HepG2 (cell line): ENCODE data around the gene INSR. TPM values are rescaled to one million over a fixed set of nuclear protein-coding genes. Genes with fewer than 3 reads are reported as not detected.

ENCODE experiments used
- AGO2 ChIP-seq: fragments of 200-400 bp; formaldehyde crosslinking; optimal IDR thresholded peaks from 2 replicates; pipeline ENCODE3; 2017; ENCODE audit warnings: mild to moderate bottlenecking, low read depth, low read length, moderate library complexity
- EEA1 ChIP-seq: sonication (generic); formaldehyde crosslinking; IDR thresholded peaks from 2 replicates; pipeline ENCODE4 v1.5.1; 2020; ENCODE audit warnings: mild to moderate bottlenecking, missing genetic modification reagents, borderline replicate concordance
- FOSL1 ChIP-seq: sonication (generic); formaldehyde crosslinking; IDR thresholded peaks from 2 replicates; pipeline ENCODE4 v1.9.0; 2021; ENCODE audit warnings: missing genetic modification reagents, borderline replicate concordance
- FOXK1 ChIP-seq: sonication (generic); formaldehyde crosslinking; IDR thresholded peaks from 2 replicates; pipeline ENCODE4 v1.4.0; 2020; ENCODE audit warnings: low read depth, missing genetic modification reagents, borderline replicate concordance
- JUN ChIP-seq: sonication (generic); formaldehyde crosslinking; IDR thresholded peaks from 2 replicates; pipeline ENCODE4 v1.4.0; 2020; ENCODE audit warnings: mild to moderate bottlenecking, missing genetic modification reagents
- KLF9 ChIP-seq: IDR thresholded peaks from 2 replicates; pipeline ENCODE4 v1.6.1; 2016; ENCODE audit warnings: low read depth
- MED13 ChIP-seq: sonication (generic); formaldehyde crosslinking; IDR thresholded peaks from 2 replicates; pipeline ENCODE4 v1.5.0; 2020; ENCODE audit warnings: missing genetic modification reagents
- MEIS1 ChIP-seq: sonication (generic); formaldehyde crosslinking; IDR thresholded peaks from 2 replicates; pipeline ENCODE4 v1.9.0; 2021; ENCODE audit warnings: mild to moderate bottlenecking, missing genetic modification reagents, moderate library complexity, borderline replicate concordance
- NFAT5 ChIP-seq: sonication (generic); formaldehyde crosslinking; IDR thresholded peaks from 2 replicates; pipeline ENCODE4 v1.4.0; 2020; ENCODE audit warnings: missing genetic modification reagents
- PBX3 ChIP-seq: sonication (generic); formaldehyde crosslinking; IDR thresholded peaks from 2 replicates; pipeline ENCODE4 v1.8.1; 2023; ENCODE audit warnings: missing genetic modification reagents, inconsistent platforms, borderline replicate concordance
- RARA ChIP-seq: IDR thresholded peaks from 2 replicates; pipeline ENCODE4 v1.6.1; 2016; ENCODE audit warnings: missing genetic modification reagents, missing compliant biosample characterization
- SOX6 ChIP-seq, 2 experiments: fragments of 450-650 bp in 1 of 2; sonication (generic) in 1 of 2; formaldehyde crosslinking in 1 of 2; IDR thresholded peaks; 2 replicates each; pipeline versions ENCODE4 v1.4.0 to v1.6.1; 2017 to 2020; ENCODE audit warnings: antibody characterized with exemption in 1 of 2, mild to moderate bottlenecking in 1 of 2, missing genetic modification reagents in 1 of 2
- SP2 ChIP-seq: sonication (generic); formaldehyde crosslinking; IDR thresholded peaks from 2 replicates; pipeline ENCODE4 v1.5.1; 2020; ENCODE audit warnings: mild to moderate bottlenecking, missing genetic modification reagents
- ZBED4 ChIP-seq: sonication (generic); formaldehyde crosslinking; IDR thresholded peaks from 2 replicates; pipeline ENCODE4 v1.4.0; 2020; ENCODE audit warnings: missing genetic modification reagents, borderline replicate concordance
- ZNF546 ChIP-seq: sonication (generic); formaldehyde crosslinking; conservative IDR thresholded peaks from 2 replicates; pipeline ENCODE4 v1.8.1; 2023; ENCODE audit warnings: mild to moderate bottlenecking, missing genetic modification reagents
- ZNF703 ChIP-seq: sonication (generic); formaldehyde crosslinking; IDR thresholded peaks from 2 replicates; pipeline ENCODE4 v1.5.1; 2020; ENCODE audit warnings: missing genetic modification reagents, mild to moderate bottlenecking, moderate library complexity, borderline replicate concordance
- ZNF781 ChIP-seq: sonication (generic); formaldehyde crosslinking; IDR thresholded peaks from 2 replicates; pipeline ENCODE4 v1.5.1; 2020; ENCODE audit warnings: borderline replicate concordance, mild to moderate bottlenecking, missing genetic modification reagents; ENCODE audit errors: not compliant biosample characterization
- polyA plus RNA-seq, 8 experiments: library from polyadenylated mRNA; depleted of rRNA in 3 of 8; stranded (reverse) in 7 of 8; unstranded in 1 of 8; fragments of >200 nt; fragmentation: Illumina TruSeq in 4 of 8; extraction: Trizol in 4 of 8; gene quantifications; 2 replicates each; pipeline versions ENCODE4 v1.2.1 to v1.2.3, GENCODE V29; 2011 to 2016; ENCODE audit warnings: low read depth in 4 of 8, missing spikeins in 1 of 8, mixed read lengths in 1 of 8; ENCODE audit not compliant: insufficient read depth in 1 of 8
- total RNA-seq, 5 experiments: library from RNA; depleted of rRNA; stranded (reverse); fragments of >200 nt; fragmentation: Illumina TruSeq; extraction: Trizol; gene quantifications; 2 replicates each; pipeline ENCODE4 v1.2.3, GENCODE V29; 2016; ENCODE audit warnings: low read depth in 1 of 5

INSR gene
- total and polyA plus RNA-seq, 2 of the 13 experiments (the other 11 are each of a cell fraction or from before 2014, with no cell fraction given): 24.2 to 29.8 TPM

GRCh38 chr19:7294558-7295212 is 471 bp upstream of the INSR start (continued):
- TF ChIP-seq MED13 (0 out of 2 replicates have a peak, but pooled peaks have one; percentile 15), PBX3 (CRISPR knock-in tag) (no peak), SP2 (no peak; the same call in 1 of the 2 replicates), EEA1 (CRISPR knock-in tag) (peak; percentile 41; the same call in 1 of the 2 replicates), NFAT5 (peak; percentile 94), FOSL1 (CRISPR knock-in tag) (no peak; the same call in 1 of the 2 replicates), MEIS1 (0 out of 2 replicates have a peak, but pooled peaks have one; percentile 45), ZNF781 (CRISPR knock-in tag) (peak; percentile 86), ZNF546 (CRISPR knock-in tag) (no peak), FOXK1 (CRISPR knock-in tag) (peak; percentile 53; the same call in 1 of the 2 replicates), SOX6 (IDR thresholded peaks at IDR 0.05) (no peak), SOX6 (CRISPR knock-in tag; IDR thresholded peaks at IDR 0.05) (no peak; the same call in 1 of the 2 replicates), AGO2 (no peak), RARA (CRISPR knock-in tag) (peak; percentile 39), KLF9 (CRISPR knock-in tag) (peak; percentile 43; the same call in 1 of the 2 replicates), JUN (CRISPR knock-in tag) (no peak), ZNF703 (peak; percentile 73; the same call in 1 of the 2 replicates), ZBED4 (CRISPR knock-in tag) (no peak)
